Thyroid gland (tissue), 4 donors: Measurements from ENCODE around the gene VPS4A. TPM values are rescaled to one million over a fixed set of nuclear protein-coding genes. Genes with fewer than 3 reads are reported as not detected.

ENCODE experiments used
- DNase-seq, 2 donors: peaks; one replicate each; pipeline ENCODE4 v3.0.0-alpha.2; 2019
- H3K27ac ChIP-seq, 3 donors: fragments of 200-600 bp; sonication (generic); 1 replicate in 2 of 3; 2 replicates in 1 of 3; pipeline ENCODE4 v1.5.1; 2016 to 2019; ENCODE audit warnings: mild to moderate bottlenecking in 1 of 3, moderate library complexity in 1 of 3
- H3K27me3 ChIP-seq: fragments of 200-600 bp; sonication (generic); one replicate; pipeline ENCODE4 v1.5.1; 2019
- H3K36me3 ChIP-seq, 2 donors: fragments of 200-600 bp; sonication (generic); one replicate each; pipeline ENCODE4 v1.5.1; 2016 to 2019
- H3K4me1 ChIP-seq, 2 donors: fragments of 200-600 bp; sonication (generic); one replicate each; pipeline ENCODE4 v1.5.1; 2017 to 2019
- H3K4me3 ChIP-seq, 3 donors: fragments of 200-600 bp; sonication (generic); replicated peaks in 1 of 3; 1 replicate in 2 of 3; 2 replicates in 1 of 3; pipeline ENCODE4 v1.5.1; 2016; ENCODE audit warnings: mild to moderate bottlenecking in 1 of 3
- H3K9me3 ChIP-seq: fragments of 200-600 bp; sonication (generic); one replicate; pipeline ENCODE4 v1.5.1; 2017
- POLR2A ChIP-seq, 2 donors: fragments of 450-650 bp; IDR thresholded peaks; one replicate each; pipeline ENCODE4 v1.6.1; 2017; ENCODE audit warnings: antibody characterized with exemption in 2 of 2, mild to moderate bottlenecking in 2 of 2, moderate library complexity in 1 of 2
- WGBS, 2 donors: methylation state at CpG; one replicate each; pipeline ENCODE4 v1.1.5; 2017; 5-methylcytosine and 5-hydroxymethylcytosine counted together
- intact Hi-C: fragments of 100-400 bp; cut with DNase I; formaldehyde crosslinking; loops from one replicate; pipeline ENCODE4 v1.15.1; 2023
- total RNA-seq, 4 donors: library from RNA; depleted of rRNA; stranded (reverse); fragments of >200 nt; gene quantifications; one replicate each; pipeline ENCODE4 v1.2.3, GENCODE V29; 2016
- TF ChIP-seq, protein P1 (sequence below), 6 experiments: fragments of 200-600 bp in 3 of 6; fragments of 450-650 bp in 3 of 6; sonication (generic) in 3 of 6; IDR thresholded peaks; one replicate each; pipeline ENCODE4 v1.5.1; 2016 to 2019; ENCODE audit warnings: antibody characterized with exemption in 6 of 6, mild to moderate bottlenecking in 2 of 6, inconsistent platforms in 1 of 6, moderate library complexity in 1 of 6

Gene VPS4A
- total RNA-seq, 4 donors from 2014 or later, result 33.5 to 47.5 (median 43.2) TPM

DNA sequence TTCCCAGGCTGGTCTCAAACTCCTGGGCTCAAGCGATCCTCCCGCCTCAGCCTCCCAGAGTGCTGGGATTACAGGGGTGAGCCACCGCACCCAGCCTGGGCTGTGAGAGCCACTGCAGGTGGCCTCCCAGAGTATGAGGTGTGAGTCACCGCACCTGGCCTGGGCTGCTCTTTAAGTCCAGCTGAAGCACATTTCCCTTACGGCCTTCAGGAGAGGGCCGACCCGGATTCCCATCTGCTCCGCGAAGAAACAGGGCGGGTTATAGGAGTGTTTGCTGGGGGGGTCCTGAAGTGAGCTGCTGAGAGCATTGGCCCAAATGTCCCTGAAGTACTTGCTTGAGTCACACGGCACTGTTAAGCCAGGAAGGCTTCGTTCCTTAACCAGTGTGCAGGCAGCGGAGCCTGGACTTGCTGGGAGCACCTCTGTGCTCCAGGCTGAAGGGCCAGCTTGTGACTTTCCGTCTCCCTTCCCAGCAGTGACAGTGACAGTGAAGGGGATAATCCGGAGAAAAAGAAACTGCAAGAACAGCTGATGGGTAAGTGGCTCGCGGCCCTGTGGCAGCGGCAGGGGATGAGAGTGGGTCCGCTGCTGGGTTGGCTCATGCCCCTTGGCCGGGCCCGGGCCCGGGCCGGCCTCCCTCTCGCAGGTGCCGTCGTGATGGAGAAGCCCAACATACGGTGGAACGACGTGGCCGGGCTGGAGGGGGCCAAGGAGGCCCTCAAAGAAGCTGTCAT lies 7.2 kb downstream of the VPS4A start:
- WGBS, 2 donors, result 95 to 96% methylated on average over 28 of the region's 30 CpGs
- Histone ChIP-seq H3K36me3 (peaks cover 67 to 76% of the 10 kb centered on the region in 2 donors), H3K4me3 (no peak overlapping the region), H3K4me1 (peaks cover 0 to 2% of the 10 kb centered on the region in 2 donors), H3K9me3 (no peaks in the 10 kb centered on the region), H3K27me3 (no peaks in the 10 kb centered on the region), H3K27ac (no peak overlapping the region)
- DNase-seq, result no peak
- intact Hi-C loops, result no loop called here
- TF ChIP-seq, protein P1, sequence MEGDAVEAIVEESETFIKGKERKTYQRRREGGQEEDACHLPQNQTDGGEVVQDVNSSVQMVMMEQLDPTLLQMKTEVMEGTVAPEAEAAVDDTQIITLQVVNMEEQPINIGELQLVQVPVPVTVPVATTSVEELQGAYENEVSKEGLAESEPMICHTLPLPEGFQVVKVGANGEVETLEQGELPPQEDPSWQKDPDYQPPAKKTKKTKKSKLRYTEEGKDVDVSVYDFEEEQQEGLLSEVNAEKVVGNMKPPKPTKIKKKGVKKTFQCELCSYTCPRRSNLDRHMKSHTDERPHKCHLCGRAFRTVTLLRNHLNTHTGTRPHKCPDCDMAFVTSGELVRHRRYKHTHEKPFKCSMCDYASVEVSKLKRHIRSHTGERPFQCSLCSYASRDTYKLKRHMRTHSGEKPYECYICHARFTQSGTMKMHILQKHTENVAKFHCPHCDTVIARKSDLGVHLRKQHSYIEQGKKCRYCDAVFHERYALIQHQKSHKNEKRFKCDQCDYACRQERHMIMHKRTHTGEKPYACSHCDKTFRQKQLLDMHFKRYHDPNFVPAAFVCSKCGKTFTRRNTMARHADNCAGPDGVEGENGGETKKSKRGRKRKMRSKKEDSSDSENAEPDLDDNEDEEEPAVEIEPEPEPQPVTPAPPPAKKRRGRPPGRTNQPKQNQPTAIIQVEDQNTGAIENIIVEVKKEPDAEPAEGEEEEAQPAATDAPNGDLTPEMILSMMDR (IDR thresholded peaks at IDR 0.05), result no peak
- TF ChIP-seq POLR2A (IDR thresholded peaks at IDR 0.05), result no peak

DNA sequence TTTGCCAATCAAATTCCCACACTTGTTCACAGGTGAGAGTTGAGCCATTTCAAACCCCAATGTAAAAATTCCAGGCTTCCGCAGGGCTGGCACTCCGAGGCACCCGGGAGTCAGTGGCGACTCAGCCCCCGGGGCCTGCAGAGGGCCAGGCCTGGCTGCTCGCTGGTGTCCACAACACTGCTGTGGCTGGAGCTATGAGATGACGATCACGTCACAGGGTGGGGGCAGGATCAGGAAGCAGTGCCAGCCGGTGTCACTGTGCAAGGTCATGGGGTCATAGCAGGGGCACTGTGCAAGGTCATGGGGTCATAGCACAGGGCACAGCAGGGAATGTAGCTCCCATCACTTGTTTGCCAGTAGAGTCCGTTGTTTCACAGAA lies 7.8 kb downstream of the VPS4A start:
- no peak for DNase-seq

DNA sequence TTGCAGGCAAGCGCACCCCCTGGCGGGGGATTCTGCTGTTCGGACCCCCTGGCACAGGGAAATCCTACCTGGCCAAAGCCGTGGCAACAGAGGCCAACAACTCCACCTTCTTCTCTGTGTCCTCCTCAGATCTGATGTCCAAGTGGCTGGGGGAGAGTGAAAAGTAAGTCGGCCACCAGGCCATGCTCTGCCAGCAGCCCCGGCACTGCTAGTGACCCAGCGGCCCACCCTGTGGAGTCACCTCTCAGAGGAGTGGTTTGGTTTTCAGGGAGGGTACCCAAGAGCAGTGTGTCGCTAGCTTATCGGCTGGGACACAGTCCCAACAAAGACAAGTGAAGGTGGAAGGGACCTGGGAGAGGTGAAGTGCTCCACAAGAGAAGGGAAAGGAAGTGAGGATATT lies 8.2 kb downstream of the VPS4A start:
- Histone ChIP-seq H3K9me3 (no peaks in the 10 kb centered on the region), H3K4me3 (no peak overlapping the region), H3K27ac (no peak overlapping the region), H3K36me3 (peaks cover 73 to 82% of the 10 kb centered on the region in 2 donors), H3K4me1 (peaks cover 0 to 7% of the 10 kb centered on the region in 2 donors), H3K27me3 (no peaks in the 10 kb centered on the region)
- TF ChIP-seq, protein P1 (IDR thresholded peaks at IDR 0.05), result no peak
- no peak for TF ChIP-seq POLR2A (IDR thresholded peaks at IDR 0.05)
- 91 to 93% methylated on average over 9 of the region's 9 CpGs for WGBS, 2 donors
- intact Hi-C loops, result no loop called here
- no peak for DNase-seq

More for the DNA sequence above, 7.8 kb downstream of the VPS4A start:
- TF ChIP-seq, protein P1 (IDR thresholded peaks at IDR 0.05), result no peak
- no peak for TF ChIP-seq POLR2A (IDR thresholded peaks at IDR 0.05)
- H3K36me3 ChIP-seq, result peaks cover 73 to 80% of the 10 kb centered on the region in 2 donors
- intact Hi-C loops, result no loop called here
- H3K4me1 ChIP-seq, result peaks cover 0 to 3% of the 10 kb centered on the region in 2 donors
- H3K27me3 ChIP-seq, result no peaks in the 10 kb centered on the region
- no peak overlapping the region for H3K4me3 ChIP-seq
- 86 to 89% methylated on average over 7 to 9 of the region's 10 CpGs for WGBS, 2 donors
- no peak overlapping the region for H3K27ac ChIP-seq
- no peaks in the 10 kb centered on the region for H3K9me3 ChIP-seq

DNA sequence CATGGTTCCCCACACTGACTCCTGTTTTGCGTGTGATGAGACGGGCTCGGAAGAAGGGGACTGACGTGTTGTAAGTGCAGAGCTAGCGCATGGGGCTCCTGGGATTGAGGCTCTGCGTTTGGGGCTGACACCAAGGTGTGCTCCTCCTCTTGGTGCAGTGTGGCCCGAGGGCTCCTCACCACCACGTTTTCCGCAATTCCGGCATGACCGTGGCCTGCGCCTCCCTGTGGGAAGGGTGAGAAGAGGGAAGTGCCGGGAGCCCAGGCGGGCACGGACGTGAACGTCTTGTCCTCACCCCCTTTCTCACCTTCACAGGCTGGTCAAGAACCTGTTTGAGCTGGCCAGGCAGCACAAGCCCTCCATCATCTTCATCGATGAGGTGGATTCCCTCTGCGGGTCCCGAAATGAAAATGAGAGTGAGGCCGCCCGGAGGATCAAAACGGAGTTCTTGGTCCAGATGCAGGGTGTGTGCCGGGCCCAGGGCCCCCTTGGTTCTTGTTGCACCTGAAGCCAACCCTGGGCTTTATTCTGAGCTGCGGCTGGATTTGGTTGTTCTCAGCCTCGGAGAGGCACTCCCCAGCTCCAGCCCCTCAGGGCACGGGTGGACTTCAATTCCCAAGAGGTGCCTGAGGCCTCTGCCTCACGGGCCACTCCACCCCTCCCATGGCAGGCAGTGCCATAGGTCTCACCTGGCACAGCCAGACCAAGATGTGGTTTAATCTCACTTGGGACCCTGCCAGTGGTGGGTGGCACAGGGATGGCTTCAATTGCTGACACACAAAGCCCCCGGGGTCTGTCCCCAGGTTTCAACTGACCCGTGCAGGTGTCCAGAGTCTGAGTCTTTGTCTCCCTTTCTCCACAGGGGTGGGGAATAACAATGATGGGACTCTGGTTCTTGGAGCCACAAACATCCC lies 8.9 kb downstream of the VPS4A start:
- no peak overlapping the region for H3K4me3 ChIP-seq
- H3K27me3 ChIP-seq, result no peaks in the 10 kb centered on the region
- no peaks in the 10 kb centered on the region for H3K9me3 ChIP-seq
- no peak overlapping the region for H3K27ac ChIP-seq
- H3K4me1 ChIP-seq, result peaks cover 0 to 14% of the 10 kb centered on the region in 2 donors
- no peak for DNase-seq
- 95% methylated on average over 23 to 27 of the region's 30 CpGs for WGBS, 2 donors
- H3K36me3 ChIP-seq, result peaks cover 79 to 80% of the 10 kb centered on the region in 2 donors
- intact Hi-C loops, result no loop called here
- TF ChIP-seq POLR2A (IDR thresholded peaks at IDR 0.05), result no peak
- TF ChIP-seq, protein P1 (IDR thresholded peaks at IDR 0.05), result no peak

DNA sequence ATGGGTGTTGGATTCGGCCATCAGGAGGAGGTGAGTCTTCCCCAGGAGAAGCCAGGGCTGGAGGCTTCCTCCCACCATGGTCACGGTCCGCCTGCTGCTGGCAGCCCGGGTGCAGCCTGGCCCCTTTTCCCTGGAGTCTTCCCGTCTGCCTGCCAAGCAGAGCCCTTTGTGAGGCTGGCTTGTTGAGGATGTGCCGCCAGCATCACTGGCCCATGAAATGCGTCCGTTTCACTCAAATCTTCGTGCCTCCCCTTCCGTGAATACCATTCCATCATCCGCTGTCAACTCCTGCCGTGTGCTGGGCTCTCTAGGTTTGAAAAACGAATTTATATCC lies 9.6 kb downstream of the VPS4A start:
- H3K27ac ChIP-seq, result no peak overlapping the region
- TF ChIP-seq, protein P1 (IDR thresholded peaks at IDR 0.05), result no peak
- no peak for TF ChIP-seq POLR2A (IDR thresholded peaks at IDR 0.05)
- H3K36me3 ChIP-seq, result peaks cover 83 to 86% of the 10 kb centered on the region in 2 donors
- no peaks in the 10 kb centered on the region for H3K27me3 ChIP-seq
- no peaks in the 10 kb centered on the region for H3K9me3 ChIP-seq
- 93% methylated on average over 12 to 13 of the region's 13 CpGs for WGBS, 2 donors
- peaks cover 3 to 21% of the 10 kb centered on the region in 2 donors for H3K4me1 ChIP-seq
- DNase-seq, result no peak
- H3K4me3 ChIP-seq, result no peak overlapping the region
- intact Hi-C loops, result no loop called here
